Gastrocnemius medialis (tissue), 4 donors: ENCODE measurements around the gene SAMD13. TPM values are rescaled to one million over a fixed set of nuclear protein-coding genes. Genes with fewer than 3 reads are reported as not detected.

ENCODE experiments used
- ATAC-seq, 2 donors: fragments of 150-250 bp; one replicate each; pipeline ENCODE4 v1.9.1; 2016
- DNase-seq, 2 donors: peaks; one replicate each; pipeline ENCODE4 v3.0.0-alpha.2; 2019
- H3K27ac ChIP-seq, 4 donors: fragments of 200-600 bp; sonication (generic); 1 replicate in 1 of 4; 2 replicates in 3 of 4; pipeline ENCODE4 v1.5.1; 2016 to 2018; ENCODE audit warnings: mild to moderate bottlenecking in 2 of 4, moderate library complexity in 1 of 4
- H3K27me3 ChIP-seq, 3 donors: fragments of 200-600 bp; sonication (generic) in 2 of 3; 1 replicate in 1 of 3; 2 replicates in 2 of 3; pipeline versions ENCODE4 v1.5.1 to v1.6.0; 2016 to 2019; ENCODE audit warnings: mild to moderate bottlenecking in 1 of 3, moderate library complexity in 1 of 3
- H3K36me3 ChIP-seq, 2 donors: fragments of 200-600 bp; sonication (generic) in 1 of 2; one replicate each; pipeline ENCODE4 v1.5.1; 2017 to 2018
- H3K4me1 ChIP-seq, 2 donors: fragments of 200-600 bp; sonication (generic) in 1 of 2; one replicate each; pipeline ENCODE4 v1.5.1; 2016 to 2017; ENCODE audit warnings: mild to moderate bottlenecking in 2 of 2
- H3K4me3 ChIP-seq, 4 donors: fragments of 200-600 bp; sonication (generic) in 3 of 4; 1 replicate in 1 of 4; 2 replicates in 3 of 4; pipeline ENCODE4 v1.5.1; 2016 to 2019; ENCODE audit warnings: mild to moderate bottlenecking in 2 of 4
- H3K9me3 ChIP-seq, 3 donors: fragments of 200-600 bp; sonication (generic) in 2 of 3; 1 replicate in 1 of 3; 2 replicates in 2 of 3; pipeline ENCODE4 v1.5.1; 2016 to 2019
- CTCF ChIP-seq, 5 experiments: fragments of 450-650 bp in 3 of 5; fragments of 200-600 bp in 2 of 5; sonication (generic) in 2 of 5; IDR thresholded peaks in 4 of 5; conservative IDR thresholded peaks in 1 of 5; 1 replicate in 4 of 5; 2 replicates in 1 of 5; pipeline ENCODE4 v1.5.1; 2016 to 2019; ENCODE audit warnings: antibody characterized with exemption in 5 of 5, mild to moderate bottlenecking in 3 of 5, moderate library complexity in 3 of 5
- POLR2A ChIP-seq, 2 donors: fragments of 450-650 bp; IDR thresholded peaks; one replicate each; pipeline ENCODE4 v1.6.1; 2017; ENCODE audit warnings: antibody characterized with exemption in 2 of 2, mild to moderate bottlenecking in 2 of 2, moderate library complexity in 2 of 2
- in situ Hi-C, 4 donors: fragments of 200-750 bp; cut with MboI; loops; one replicate each; pipeline versions ENCODE4 v1.15.0 to v1.8.0; 2017; ENCODE audit warnings: low sequenced_read_pairs in 4 of 4
- intact Hi-C: fragments of 100-400 bp; cut with DNase I; formaldehyde crosslinking; loops from one replicate; pipeline ENCODE4 v1.15.1; 2023; ENCODE audit warnings: low total_unique reads
- total RNA-seq, 4 donors: library from RNA; depleted of rRNA; stranded (reverse); fragments of >200 nt; gene quantifications; one replicate each; pipeline versions ENCODE4 v1.1.0 to v1.2.3, GENCODE V29; 2016

SAMD13 gene
- total RNA-seq, 4 donors from 2014 or later: 1.5 to 10.8 (median 5.4) TPM

GRCh38 chr1:84269306-84269705 lies 32.2 kb upstream of the SAMD13 start:
- Histone ChIP-seq H3K4me1 (no peaks in the 10 kb centered on the region), H3K9me3 (no peaks in the 10 kb centered on the region), H3K36me3 (no peaks in the 10 kb centered on the region), H3K27ac (no peak overlapping the region), H3K4me3 (no peak overlapping the region), H3K27me3 (no peaks in the 10 kb centered on the region)
- TF ChIP-seq POLR2A (IDR thresholded peaks at IDR 0.05): no peak
- TF ChIP-seq CTCF (IDR thresholded peaks at IDR 0.05 in 4 of 5, conservative IDR thresholded peaks at IDR 0.05 in 1 of 5): no peak
- in situ Hi-C loops (no loop called here), intact Hi-C loops (no loop called here)
- no peak for DNase-seq
- no peak for ATAC-seq

GRCh38 chr1:84271441-84272151 lies 29.9 kb upstream of the SAMD13 start:
- Histone ChIP-seq H3K4me1 (no peaks in the 10 kb centered on the region), H3K27ac (no peak overlapping the region), H3K27me3 (no peaks in the 10 kb centered on the region), H3K4me3 (no peak overlapping the region), H3K9me3 (no peaks in the 10 kb centered on the region), H3K36me3 (no peaks in the 10 kb centered on the region)
- in situ Hi-C loops: no loop called here
- TF ChIP-seq POLR2A (IDR thresholded peaks at IDR 0.05) (no peak), CTCF (IDR thresholded peaks at IDR 0.05 in 4 of 5, conservative IDR thresholded peaks at IDR 0.05 in 1 of 5) (no peak)
- DNase-seq (no peak), ATAC-seq (no peak)
- intact Hi-C loops: no loop called here

DNA sequence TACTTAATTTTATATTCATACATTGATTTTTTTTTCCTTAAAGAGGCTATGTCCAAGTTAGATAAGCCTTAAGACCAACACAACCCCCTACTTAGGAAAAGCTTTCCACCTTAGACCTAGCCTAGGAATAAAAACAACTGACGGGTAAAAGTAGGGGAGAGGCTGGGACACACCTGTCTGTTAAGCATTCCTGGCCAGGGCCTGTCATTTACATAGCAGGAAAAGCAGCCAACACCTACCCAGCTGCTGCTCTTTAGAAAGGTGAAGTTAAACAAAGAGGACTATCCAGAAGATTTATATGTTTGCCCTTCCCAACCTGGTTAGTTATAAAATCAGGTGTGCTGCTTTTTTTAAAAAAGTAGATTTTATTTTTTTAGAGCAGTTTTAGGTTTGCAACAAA lies 29.1 kb upstream of the SAMD13 start:
- TF ChIP-seq CTCF (IDR thresholded peaks at IDR 0.05 in 4 of 5, conservative IDR thresholded peaks at IDR 0.05 in 1 of 5) (no peak), POLR2A (IDR thresholded peaks at IDR 0.05) (no peak)
- no peak for ATAC-seq
- no peaks in the 10 kb centered on the region for H3K36me3 ChIP-seq
- in situ Hi-C loops: no loop called here
- DNase-seq: no peak
- no peaks in the 10 kb centered on the region for H3K9me3 ChIP-seq
- no peaks in the 10 kb centered on the region for H3K4me1 ChIP-seq
- no peak overlapping the region for H3K4me3 ChIP-seq
- H3K27me3 ChIP-seq: no peaks in the 10 kb centered on the region
- intact Hi-C loops: no loop called here
- H3K27ac ChIP-seq: no peak overlapping the region

DNA sequence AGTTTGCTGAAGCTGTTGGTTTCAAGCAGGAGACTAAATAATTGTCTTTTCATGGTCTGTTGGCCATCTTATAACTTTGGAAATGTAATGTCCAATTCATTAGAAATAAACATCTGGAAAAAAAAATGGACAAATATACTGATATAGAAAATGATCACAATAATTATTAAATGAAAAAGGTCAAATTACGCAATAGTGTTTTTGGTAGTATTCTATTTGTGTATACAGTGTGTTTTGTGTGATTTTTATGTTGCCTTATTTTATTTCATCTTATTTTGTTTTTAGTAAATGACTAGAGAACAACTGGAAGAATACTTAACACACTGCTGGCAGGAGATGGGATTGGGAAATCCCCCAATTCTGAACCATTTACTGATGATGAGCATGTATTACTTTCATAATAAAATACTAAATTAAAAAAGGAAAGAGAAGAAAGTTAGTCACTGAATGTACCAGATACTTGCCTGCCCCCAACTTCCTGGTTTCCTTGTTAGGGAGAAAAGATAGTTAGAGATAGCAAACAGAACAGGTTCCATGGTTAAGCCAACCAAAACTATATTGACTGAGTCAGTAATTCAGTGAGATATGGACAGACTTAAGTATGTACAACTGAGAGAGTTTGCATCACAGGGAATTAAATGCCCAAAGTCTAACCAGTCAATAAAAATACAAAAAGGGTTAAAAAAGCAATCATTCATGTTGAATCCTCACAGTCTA lies 24.0 kb upstream of the SAMD13 start:
- intact Hi-C loops: no loop called here
- Histone ChIP-seq H3K36me3 (no peaks in the 10 kb centered on the region), H3K9me3 (no peaks in the 10 kb centered on the region), H3K4me3 (no peak overlapping the region), H3K4me1 (no peaks in the 10 kb centered on the region), H3K27me3 (no peaks in the 10 kb centered on the region), H3K27ac (no peak overlapping the region)
- TF ChIP-seq CTCF (IDR thresholded peaks at IDR 0.05 in 4 of 5, conservative IDR thresholded peaks at IDR 0.05 in 1 of 5) (no peak), POLR2A (IDR thresholded peaks at IDR 0.05) (no peak)
- ATAC-seq: no peak
- in situ Hi-C loops: no loop called here
- DNase-seq: no peak
